ENCODE results near the gene WIZ. TPM values are rescaled to one million over a fixed set of nuclear protein-coding genes. Genes with fewer than 3 reads are reported as not detected.
A peak's percentile ranks its signal among the peaks of the same experiment; 100 is the strongest.
"Not testable (repeated sequence)": the region's sequence is repeated elsewhere in the genome, so short reads cannot be mapped to it uniquely, and the experiment has no call there.

WIZ gene, protein sequence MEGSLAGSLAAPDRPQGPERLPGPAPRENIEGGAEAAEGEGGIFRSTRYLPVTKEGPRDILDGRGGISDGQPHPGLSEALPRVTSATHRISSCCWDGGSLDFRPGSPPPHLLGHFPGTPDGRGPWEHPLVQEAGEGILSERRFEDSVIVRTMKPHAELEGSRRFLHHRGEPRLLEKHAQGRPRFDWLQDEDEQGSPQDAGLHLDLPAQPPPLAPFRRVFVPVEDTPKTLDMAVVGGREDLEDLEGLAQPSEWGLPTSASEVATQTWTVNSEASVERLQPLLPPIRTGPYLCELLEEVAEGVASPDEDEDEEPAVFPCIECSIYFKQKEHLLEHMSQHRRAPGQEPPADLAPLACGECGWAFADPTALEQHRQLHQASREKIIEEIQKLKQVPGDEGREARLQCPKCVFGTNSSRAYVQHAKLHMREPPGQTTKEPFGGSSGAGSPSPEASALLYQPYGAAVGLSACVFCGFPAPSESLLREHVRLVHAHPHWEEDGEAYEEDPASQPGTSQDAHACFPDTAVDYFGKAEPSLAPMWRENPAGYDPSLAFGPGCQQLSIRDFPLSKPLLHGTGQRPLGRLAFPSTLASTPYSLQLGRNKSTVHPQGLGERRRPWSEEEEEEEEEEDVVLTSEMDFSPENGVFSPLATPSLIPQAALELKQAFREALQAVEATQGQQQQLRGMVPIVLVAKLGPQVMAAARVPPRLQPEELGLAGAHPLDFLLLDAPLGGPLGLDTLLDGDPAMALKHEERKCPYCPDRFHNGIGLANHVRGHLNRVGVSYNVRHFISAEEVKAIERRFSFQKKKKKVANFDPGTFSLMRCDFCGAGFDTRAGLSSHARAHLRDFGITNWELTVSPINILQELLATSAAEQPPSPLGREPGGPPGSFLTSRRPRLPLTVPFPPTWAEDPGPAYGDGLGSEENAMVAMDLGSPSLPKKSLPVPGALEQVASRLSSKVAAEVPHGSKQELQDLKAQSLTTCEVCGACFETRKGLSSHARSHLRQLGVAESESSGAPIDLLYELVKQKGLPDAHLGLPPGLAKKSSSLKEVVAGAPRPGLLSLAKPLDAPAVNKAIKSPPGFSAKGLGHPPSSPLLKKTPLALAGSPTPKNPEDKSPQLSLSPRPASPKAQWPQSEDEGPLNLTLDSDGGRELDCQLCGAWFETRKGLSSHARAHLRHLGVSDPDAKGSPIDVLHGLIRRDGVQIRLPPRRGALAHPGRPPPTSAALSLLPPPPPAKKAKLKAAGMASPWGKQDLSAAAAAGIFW (N-terminal part only)
- total RNA-seq: 36.3 and 36.5 TPM in 2 replicates

DNA sequence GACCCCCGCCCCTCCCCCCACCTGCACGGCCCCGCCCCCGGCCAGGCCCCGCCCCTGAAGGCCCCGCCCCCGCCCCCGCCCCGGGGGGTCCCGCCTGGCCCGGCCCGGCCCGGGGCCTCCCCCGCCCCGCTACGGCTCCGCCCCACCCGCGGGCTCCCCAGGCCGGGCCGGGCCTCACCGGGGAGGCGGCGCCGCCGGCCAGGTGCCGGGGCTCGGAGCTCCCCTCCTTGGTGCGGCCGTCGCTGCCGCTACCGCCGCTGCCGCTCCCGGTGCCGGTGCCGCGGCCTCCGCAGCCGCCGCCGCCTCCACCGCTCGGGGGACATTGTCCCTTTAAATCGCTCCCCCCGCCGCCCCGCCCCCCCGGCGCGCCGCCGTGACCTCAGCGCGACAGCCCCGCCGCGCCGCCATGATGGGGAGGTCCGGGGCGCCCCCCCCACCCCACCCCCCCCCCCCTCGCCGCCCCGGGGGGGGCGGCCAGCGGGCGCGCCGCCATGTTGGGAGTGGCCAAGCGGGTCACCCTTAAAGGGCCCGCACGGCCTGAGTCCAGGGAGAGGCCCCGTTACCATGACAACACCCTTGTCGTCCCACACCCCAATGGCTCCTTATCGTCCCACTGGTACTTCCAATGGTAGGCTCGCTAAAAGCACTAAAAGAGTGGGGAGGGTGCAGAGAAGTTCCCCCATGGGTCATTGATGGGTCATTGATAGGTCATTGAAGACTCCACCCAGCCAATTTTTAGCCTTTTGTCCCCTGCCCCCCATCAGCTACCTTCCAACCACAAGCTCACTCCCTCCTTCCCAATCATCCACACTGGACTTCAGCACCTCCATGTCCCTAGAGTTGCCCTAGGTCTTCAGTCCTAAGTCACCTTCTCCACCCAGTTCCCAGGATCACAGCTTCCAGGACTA is at the start of gene WIZ:
WIZ (minus strand) TSS at position 337 of the 908 bp plus-strand sequence. CDS start 1,649 bp downstream, outside the sequence.
- peak within 1 kb of the TSS; percentile 92 for H3K27ac Mint-ChIP-seq
- H3K27me3 Mint-ChIP-seq: no peaks in the 10 kb centered on the region
- peaks cover 6% of the 10 kb centered on the region for H3K9me3 Mint-ChIP-seq
- DNase-seq: peak; percentile 94
- H3K36me3 Mint-ChIP-seq (ENCODE audit: low read depth): peaks cover 44% of the 10 kb centered on the region
- intact Hi-C loops (cut with micrococcal nuclease): no loop called here
- peak within 1 kb of the TSS; percentile 74 for H3K4me3 Mint-ChIP-seq
- H3K4me1 Mint-ChIP-seq: peaks cover 30% of the 10 kb centered on the region

DNA sequence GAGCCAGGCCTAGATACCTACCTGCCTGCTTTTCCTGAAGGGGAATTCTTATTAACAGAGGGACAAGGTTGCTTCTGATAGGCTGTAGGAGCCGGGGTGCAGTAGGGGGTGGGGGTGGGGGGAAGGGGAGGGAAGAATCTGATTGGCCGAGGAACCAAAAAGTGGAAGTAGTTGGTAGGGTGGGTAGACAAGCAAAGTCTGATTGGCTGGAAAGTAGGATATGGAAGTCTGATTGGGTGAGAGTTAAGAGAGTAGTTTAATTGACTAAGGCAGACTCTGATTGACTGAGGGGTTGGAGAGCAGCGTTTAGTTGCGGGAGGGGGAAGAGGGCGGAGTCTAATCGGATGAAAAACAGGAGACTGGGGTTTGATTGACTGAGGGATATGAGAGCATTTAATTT is 49.2 kb upstream of the WIZ start:
- Mint-ChIP-seq H3K27ac (no peak overlapping the region), H3K36me3 (ENCODE audit: low read depth) (no peaks in the 10 kb centered on the region), H3K27me3 (peaks cover 19% of the 10 kb centered on the region), H3K4me1 (peaks cover 8% of the 10 kb centered on the region), H3K9me3 (no peaks in the 10 kb centered on the region), H3K4me3 (no peak overlapping the region)
- DNase-seq: no peak
- intact Hi-C loops (cut with micrococcal nuclease): no loop called here

DNA sequence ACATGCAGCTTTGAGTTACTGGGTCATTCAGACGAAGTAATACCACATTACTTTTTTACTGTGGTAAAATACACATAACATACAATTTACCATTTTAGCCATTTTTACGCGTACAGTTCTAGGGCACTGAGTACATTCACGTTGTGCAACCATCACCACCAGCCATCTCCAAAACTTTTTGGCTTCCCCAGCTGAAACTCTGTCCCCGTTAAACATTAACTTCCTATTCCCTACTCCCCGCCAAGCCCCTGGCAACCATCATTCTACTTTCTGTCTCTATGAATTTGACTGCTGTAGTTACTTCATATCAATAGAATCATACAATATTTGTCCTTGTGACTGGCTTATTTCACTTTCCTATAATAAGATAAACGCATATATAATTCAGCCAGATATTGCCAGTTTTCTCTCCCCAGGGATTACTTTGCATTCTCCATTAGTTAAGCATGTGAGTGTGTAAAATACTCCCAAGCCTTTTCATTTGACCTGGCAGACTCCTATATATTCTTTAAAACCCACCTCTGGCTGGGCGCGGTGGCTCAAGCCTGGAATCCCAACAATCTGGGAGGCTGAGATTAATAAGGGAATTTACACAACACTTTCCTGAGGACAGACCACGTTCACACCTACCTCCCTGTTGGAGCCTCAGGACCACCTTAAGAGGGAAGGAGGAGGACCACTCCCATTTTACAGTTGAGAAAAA is 48.6 kb upstream of the WIZ start:
- Mint-ChIP-seq H3K4me3 (no peak overlapping the region), H3K36me3 (ENCODE audit: low read depth) (no peaks in the 10 kb centered on the region), H3K27ac (no peak overlapping the region), H3K27me3 (peaks cover 20% of the 10 kb centered on the region), H3K9me3 (no peaks in the 10 kb centered on the region), H3K4me1 (peaks cover 8% of the 10 kb centered on the region)
- no peak for DNase-seq
- intact Hi-C loops (cut with micrococcal nuclease): no loop called here

DNA sequence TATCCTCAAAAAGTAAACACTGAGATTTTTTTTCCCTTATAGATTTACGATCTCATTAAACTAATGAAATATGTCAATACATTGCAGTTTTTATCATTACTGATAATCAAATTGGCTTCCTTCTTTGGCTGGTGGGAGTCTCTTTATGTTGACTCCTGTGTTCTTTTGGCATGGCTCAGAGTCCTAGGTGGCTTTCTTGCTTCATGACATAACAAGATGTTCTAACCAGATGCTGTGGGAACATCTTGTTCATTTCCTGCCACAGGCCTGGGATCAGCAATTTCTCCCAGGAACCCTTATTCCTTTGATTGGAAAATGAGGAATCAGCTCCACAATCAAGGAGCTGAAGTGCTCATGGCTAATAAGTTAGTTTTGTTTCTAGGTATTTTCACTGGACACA is 45.4 kb upstream of the WIZ start:
- intact Hi-C loops (cut with micrococcal nuclease): no loop called here
- no peak for DNase-seq
- Mint-ChIP-seq H3K27me3 (peaks cover 15% of the 10 kb centered on the region), H3K36me3 (ENCODE audit: low read depth) (no peaks in the 10 kb centered on the region), H3K27ac (no peak overlapping the region), H3K9me3 (no peaks in the 10 kb centered on the region), H3K4me3 (no peak overlapping the region), H3K4me1 (peaks cover 8% of the 10 kb centered on the region)

DNA sequence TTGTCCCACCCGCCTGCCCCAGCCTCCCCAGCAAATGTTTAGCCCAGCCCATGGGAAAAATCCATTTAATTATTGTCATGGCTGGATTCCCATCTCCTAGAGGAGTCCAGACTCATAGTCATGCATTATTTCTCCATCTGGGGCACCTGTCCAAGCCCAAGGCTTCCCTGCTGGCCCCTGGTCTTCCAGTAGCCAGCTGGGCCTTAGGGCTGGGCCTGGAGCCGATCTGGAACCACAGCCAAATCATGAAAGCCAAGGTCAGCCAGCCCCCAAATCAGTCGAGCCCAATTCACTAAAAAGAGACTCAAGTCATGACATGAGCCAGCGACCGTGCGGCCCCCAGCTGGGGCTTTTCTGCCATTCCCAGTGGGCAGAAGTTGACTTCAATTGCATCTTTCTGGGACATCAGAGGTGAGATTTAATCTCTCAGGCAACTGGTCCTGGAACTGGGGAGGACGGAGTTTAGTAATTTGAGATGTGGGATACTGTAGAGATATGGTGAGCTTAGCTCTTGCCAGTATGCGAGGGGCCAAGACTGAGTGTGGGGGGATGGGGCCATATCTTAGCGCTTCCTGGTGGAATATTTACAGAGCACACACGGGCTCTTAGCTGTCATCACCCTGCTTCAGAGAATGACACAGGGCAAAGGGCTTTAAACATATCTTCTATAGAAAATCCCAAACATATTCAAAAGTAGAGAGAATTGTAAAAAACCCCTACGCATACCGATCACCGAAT is 38.9 kb upstream of the WIZ start:
- no peak for DNase-seq
- Mint-ChIP-seq H3K27me3 (peaks cover 12% of the 10 kb centered on the region), H3K27ac (no peak overlapping the region), H3K4me3 (no peak overlapping the region), H3K9me3 (peaks cover 4% of the 10 kb centered on the region), H3K4me1 (peaks cover 5% of the 10 kb centered on the region), H3K36me3 (ENCODE audit: low read depth) (no peaks in the 10 kb centered on the region)
- intact Hi-C loops (cut with micrococcal nuclease): no loop called here

DNA sequence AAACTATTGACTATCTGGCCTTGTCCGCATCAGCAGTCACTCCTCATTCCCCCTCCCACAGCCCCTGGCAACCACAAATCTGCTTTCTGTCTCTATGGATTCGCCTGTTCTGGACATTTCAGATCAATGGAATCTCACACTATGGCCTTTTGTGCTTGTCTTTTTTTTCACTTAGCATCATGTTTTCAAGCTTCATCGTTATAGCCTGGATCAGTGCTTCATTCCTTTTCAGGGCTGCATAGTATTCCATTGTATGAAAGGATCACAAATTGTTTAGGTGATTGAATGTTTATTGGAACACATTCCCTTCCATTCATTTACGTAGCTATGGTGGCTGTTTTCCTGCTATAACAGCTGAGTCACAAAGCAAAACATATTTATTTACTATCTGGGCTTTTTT is 37.3 kb upstream of the WIZ start:
- Mint-ChIP-seq H3K4me1 (peaks cover 14% of the 10 kb centered on the region), H3K9me3 (peaks cover 4% of the 10 kb centered on the region), H3K4me3 (no peak overlapping the region), H3K27ac (no peak overlapping the region), H3K27me3 (peaks cover 2% of the 10 kb centered on the region), H3K36me3 (ENCODE audit: low read depth) (no peaks in the 10 kb centered on the region)
- intact Hi-C loops (cut with micrococcal nuclease): no loop called here
- DNase-seq: no peak

DNA sequence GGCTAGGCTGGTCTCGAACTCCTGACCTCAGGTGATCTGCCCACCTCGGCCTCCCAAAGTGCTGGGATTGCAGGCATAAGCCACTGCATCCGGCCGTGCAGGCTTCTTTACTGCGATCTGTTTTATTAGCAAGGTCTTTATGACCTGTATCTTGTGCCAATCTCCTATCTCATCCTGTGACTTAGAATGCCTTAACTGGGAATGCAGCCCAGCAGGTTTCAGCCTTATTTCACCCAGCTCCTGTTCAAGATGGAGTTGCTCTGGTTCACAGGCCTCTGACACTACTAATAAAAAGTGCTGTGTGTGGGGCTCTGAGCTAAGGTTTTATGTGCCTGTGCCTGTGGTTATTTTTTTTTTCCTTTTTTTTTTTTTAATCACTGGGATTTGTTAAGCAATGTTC is 36.0 kb upstream of the WIZ start:
- peaks cover 15% of the 10 kb centered on the region for H3K4me1 Mint-ChIP-seq
- H3K27ac Mint-ChIP-seq; intact Hi-C loops (cut with micrococcal nuclease); DNase-seq; H3K9me3 Mint-ChIP-seq; H3K4me3 Mint-ChIP-seq; H3K27me3 Mint-ChIP-seq; H3K36me3 Mint-ChIP-seq (ENCODE audit: low read depth): not testable (repeated sequence)

DNA sequence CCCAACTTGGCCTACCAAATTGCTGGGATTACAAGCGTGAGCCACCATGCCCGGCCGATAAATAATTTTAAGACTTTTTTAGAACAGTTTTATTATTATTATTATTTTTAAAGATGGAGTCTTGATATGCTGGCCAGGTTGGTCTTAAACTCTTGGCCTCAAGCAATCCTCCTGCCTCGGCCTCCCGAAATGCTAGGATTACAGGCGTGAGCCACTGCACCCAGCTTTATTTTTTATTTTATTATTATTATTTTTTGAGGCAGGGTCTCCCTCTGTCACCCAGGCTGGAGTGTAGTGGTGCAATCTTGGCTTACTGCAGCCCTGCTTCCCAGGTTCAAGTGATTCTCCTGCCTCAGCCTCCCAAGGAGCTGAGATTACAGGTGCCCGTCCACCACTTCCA is 31.2 kb upstream of the WIZ start:
- intact Hi-C loops (cut with micrococcal nuclease); H3K36me3 Mint-ChIP-seq (ENCODE audit: low read depth); H3K27me3 Mint-ChIP-seq: not testable (repeated sequence)

DNA sequence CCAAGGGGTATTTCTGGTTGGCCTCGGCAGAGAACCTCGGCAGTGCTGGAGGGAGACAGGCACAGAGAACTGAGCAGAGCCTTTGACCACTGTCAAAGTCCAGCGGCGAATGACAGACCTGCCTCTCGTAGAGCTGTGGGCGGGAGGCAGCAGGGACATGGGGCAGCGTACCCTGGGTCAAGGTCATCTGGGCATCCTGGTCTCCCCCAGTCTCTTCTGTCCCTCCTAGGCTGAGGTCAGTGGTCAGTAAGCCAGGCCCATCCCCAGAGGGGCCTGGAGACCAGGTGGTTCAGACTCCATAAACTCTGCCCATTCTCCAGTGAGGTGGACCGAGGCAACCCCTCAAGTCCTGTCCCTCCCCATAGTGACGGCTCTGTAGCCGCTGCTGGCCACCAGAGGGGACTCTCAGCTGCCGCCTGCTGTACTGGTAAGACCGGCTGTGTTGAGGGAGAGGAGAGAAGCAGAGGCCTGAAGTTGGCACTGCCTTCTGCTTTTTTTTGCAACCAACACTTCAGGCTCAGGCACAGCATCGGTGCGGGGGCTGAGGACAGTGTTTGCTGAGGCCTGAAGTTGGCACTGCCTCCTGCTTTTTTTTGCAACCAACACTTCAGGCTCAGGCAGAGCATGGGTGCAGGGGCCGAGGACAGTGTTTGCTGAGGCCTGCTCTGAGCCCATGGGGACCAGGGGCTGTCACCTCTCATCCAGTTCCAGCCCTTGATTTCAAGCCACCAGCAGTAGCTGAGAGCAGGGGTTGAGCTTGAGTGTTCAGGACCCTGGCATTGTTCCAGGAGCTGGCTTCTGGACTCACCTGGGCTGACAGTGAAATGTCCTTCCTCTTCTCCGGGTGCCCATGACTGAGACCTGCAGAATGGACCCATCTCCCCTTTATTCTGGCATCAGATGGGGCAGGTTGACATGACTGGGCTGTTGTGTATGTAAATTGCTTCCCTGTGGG is 29.9 kb upstream of the WIZ start, which contains the start of gene PGLYRP2:
PGLYRP2 (minus strand) TSS at position 111 of the 955 bp plus-strand sequence. CDS start 130 bp downstream, outside the sequence.
- no peak within 1 kb of the TSS for H3K4me3 Mint-ChIP-seq
- H3K36me3 Mint-ChIP-seq (ENCODE audit: low read depth): no peaks in the 10 kb centered on the region
- DNase-seq: no peak
- intact Hi-C loops (cut with micrococcal nuclease): no loop called here
- H3K9me3 Mint-ChIP-seq: no peaks in the 10 kb centered on the region
- H3K4me1 Mint-ChIP-seq: peaks cover 19% of the 10 kb centered on the region
- peak within 1 kb of the TSS; percentile 6 for H3K27ac Mint-ChIP-seq
- no peaks in the 10 kb centered on the region for H3K27me3 Mint-ChIP-seq

More for the DNA sequence above, 31.2 kb upstream of the WIZ start:
- not testable (repeated sequence) for DNase-seq, H3K9me3 Mint-ChIP-seq, H3K27ac Mint-ChIP-seq, H3K4me3 Mint-ChIP-seq
- H3K4me1 Mint-ChIP-seq: peaks cover 19% of the 10 kb centered on the region

DNA sequence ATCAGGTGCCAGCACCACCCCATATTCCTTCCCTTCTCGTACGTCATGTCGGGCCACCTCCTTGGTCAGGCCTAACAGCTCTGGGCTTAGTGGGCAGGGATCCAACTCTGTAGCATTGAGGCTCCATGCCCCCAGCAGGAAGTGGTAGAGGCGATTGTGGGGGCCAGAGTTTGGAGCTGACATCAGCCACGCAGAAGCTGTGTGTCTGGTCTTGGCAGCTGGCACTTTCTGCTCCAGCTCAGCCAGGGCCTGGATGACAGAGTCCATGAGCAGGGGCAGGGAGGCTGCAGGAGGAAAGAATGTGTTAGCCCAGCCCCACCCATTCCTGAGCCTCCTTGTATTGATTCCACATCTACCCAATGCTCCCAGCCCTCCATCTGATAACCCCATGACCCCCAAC is 26.6 kb upstream of the WIZ start:
- H3K27me3 Mint-ChIP-seq: no peaks in the 10 kb centered on the region
- intact Hi-C loops (cut with micrococcal nuclease): no loop called here
- H3K4me1 Mint-ChIP-seq: peaks cover 8% of the 10 kb centered on the region
- H3K9me3 Mint-ChIP-seq: no peaks in the 10 kb centered on the region
- H3K27ac Mint-ChIP-seq: no peak overlapping the region
- no peak overlapping the region for H3K4me3 Mint-ChIP-seq
- H3K36me3 Mint-ChIP-seq (ENCODE audit: low read depth): no peaks in the 10 kb centered on the region
- DNase-seq: no peak

DNA sequence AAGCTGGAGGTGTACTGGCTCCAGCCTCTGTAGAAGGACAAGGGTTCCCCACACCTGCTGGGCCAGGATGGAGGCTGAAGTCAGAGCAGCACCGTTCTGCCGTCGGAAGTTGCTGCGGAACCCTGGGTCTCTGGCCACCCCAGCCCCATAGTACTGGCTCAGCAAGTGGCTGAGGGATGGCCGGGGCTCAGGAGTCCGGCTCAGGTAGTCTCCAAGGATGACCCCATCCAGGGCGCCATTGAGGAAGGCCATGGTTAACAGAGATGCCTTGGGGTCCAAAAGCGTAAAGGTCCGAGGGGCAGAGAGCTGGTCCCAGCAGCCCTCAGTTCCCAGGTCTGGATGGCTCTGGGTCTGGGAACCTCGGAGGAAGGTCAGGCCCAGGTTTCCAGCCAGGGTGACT is 25.9 kb upstream of the WIZ start:
- intact Hi-C loops (cut with micrococcal nuclease): no loop called here
- Mint-ChIP-seq H3K27ac (no peak overlapping the region), H3K4me1 (peaks cover 8% of the 10 kb centered on the region)

More for the DNA sequence above, 25.9 kb upstream of the WIZ start:
- H3K9me3 Mint-ChIP-seq: no peaks in the 10 kb centered on the region
- H3K4me3 Mint-ChIP-seq: no peak overlapping the region
- H3K27me3 Mint-ChIP-seq: no peaks in the 10 kb centered on the region
- DNase-seq: no peak
- H3K36me3 Mint-ChIP-seq (ENCODE audit: low read depth): no peaks in the 10 kb centered on the region

Measured in activated CD4-positive, alpha-beta T cell treated with anti-CD3 and anti-CD28 coated beads, Interleukin-2, amount 10 ng/mL, durations not matched to agents 24 days and 14 days (primary cell).